Loucy (cell line): ENCODE measurements around the gene HOXA7.

Experiments used
- H2AFZ ChIP-seq: fragments of 200-600 bp; sonication (generic); 2 replicates; pipeline ENCODE4 v1.6.0; 2016; ENCODE audit warnings: antibody characterized with exemption, mild to moderate bottlenecking, low read length, moderate library complexity
- H3F3A ChIP-seq: fragments of 200-600 bp; 2 replicates; pipeline ENCODE4 v1.6.0; 2016; ENCODE audit warnings: antibody characterized with exemption, low read depth, mild to moderate bottlenecking
- H3K27me3 ChIP-seq: fragments of 200-600 bp; sonication (generic); 2 replicates; pipeline ENCODE4 v1.6.1; 2014; ENCODE audit warnings: low read length, mild to moderate bottlenecking; ENCODE audit not compliant: insufficient read depth, poor library complexity, severe bottlenecking
- H3K36me3 ChIP-seq: fragments of 200-600 bp; sonication (generic); 2 replicates; pipeline ENCODE4 v1.6.1; 2016; ENCODE audit warnings: low read length; ENCODE audit not compliant: insufficient read depth
- H3K4me1 ChIP-seq: fragments of 200-600 bp; sonication (generic); 2 replicates; pipeline ENCODE4 v1.5.1; 2014; ENCODE audit warnings: low read length, mild to moderate bottlenecking; ENCODE audit not compliant: insufficient read depth, poor library complexity, severe bottlenecking
- H3K4me2 ChIP-seq: fragments of 200-600 bp; sonication (generic); 2 replicates; pipeline ENCODE4 v1.6.0; 2014; ENCODE audit warnings: antibody characterized with exemption, low read length, low read depth, mild to moderate bottlenecking; ENCODE audit not compliant: poor library complexity, severe bottlenecking
- H3K4me3 ChIP-seq: fragments of 200-600 bp; sonication (generic); 2 replicates; pipeline ENCODE4 v1.5.1; 2014; ENCODE audit warnings: low read length, mild to moderate bottlenecking, mixed read lengths; ENCODE audit not compliant: poor library complexity, severe bottlenecking
- H3K79me2 ChIP-seq: fragments of 200-600 bp; sonication (generic); 2 replicates; pipeline ENCODE4 v1.6.1; 2014; ENCODE audit warnings: low read length; ENCODE audit not compliant: insufficient read depth
- H3K9ac ChIP-seq: fragments of 200-600 bp; sonication (generic); 2 replicates; pipeline ENCODE4 v1.6.0; 2014; ENCODE audit warnings: mild to moderate bottlenecking, low read depth, low read length, moderate library complexity; ENCODE audit not compliant: poor library complexity, severe bottlenecking
- H3K9me2 ChIP-seq: fragments of 200-600 bp; sonication (generic); replicated peaks from 2 replicates; pipeline ENCODE4 v1.6.1; 2016; ENCODE audit warnings: low read depth, low read length, mixed read lengths
- H3K9me3 ChIP-seq: fragments of 200-600 bp; sonication (generic); 2 replicates; pipeline ENCODE4 v1.6.1; 2014; ENCODE audit warnings: mild to moderate bottlenecking, antibody characterized with exemption, low read length, low read depth; ENCODE audit not compliant: insufficient read depth
- H4K20me1 ChIP-seq: fragments of 200-600 bp; sonication (generic); 2 replicates; pipeline ENCODE4 v1.6.0; 2014; ENCODE audit warnings: antibody characterized with exemption, low read length, mild to moderate bottlenecking; ENCODE audit not compliant: insufficient read depth, poor library complexity, severe bottlenecking
- EZH2phosphoT487 ChIP-seq: fragments of 200-600 bp; IDR thresholded peaks from 2 replicates; pipeline ENCODE4 v1.6.1; 2018; ENCODE audit warnings: antibody characterized with exemption, mild to moderate bottlenecking, moderate library complexity, borderline replicate concordance
- TF ChIP-seq, protein P1 (sequence below): fragments of 200-600 bp; sonication (generic); conservative IDR thresholded peaks from 2 replicates; pipeline ENCODE4 v1.5.1; 2014; ENCODE audit warnings: mild to moderate bottlenecking, antibody characterized with exemption, low read length

HOXA7 gene

DNA sequence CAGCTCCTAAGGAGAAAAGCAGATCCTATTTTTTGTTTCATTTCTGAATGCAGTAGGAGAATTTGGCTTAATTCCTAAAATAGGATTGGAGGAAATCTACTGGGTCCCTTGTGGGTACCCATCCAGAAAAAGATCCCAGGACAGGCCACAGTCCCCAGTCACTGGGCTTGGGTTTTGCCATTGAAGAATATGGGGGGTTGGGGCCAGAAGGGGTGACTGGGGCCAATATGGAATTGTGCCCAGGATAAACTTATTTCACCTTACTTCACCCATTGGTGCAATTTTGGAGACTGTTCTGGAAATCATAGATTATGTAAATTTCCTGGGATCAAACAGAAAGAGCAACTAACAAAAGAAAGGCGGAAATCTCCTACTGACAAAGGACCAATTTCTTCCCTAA, 18.0 kb downstream of the HOXA7 start:
- Histone ChIP-seq H3K9me3 (no peaks in the 10 kb centered on the region), H3K27me3 (no peaks in the 10 kb centered on the region), H3K9ac (peak overlapping the region; percentile 68), H3K4me2 (peak overlapping the region; percentile 91), H3K4me3 (peak overlapping the region; percentile 94), H3K4me1 (peaks cover 80% of the 10 kb centered on the region), H3F3A (peaks cover 4% of the 10 kb centered on the region), H2AFZ (no peak overlapping the region), H3K79me2 (peaks cover 100% of the 10 kb centered on the region), H4K20me1 (peaks cover 95% of the 10 kb centered on the region), H3K9me2 (no peaks in the 10 kb centered on the region), H3K36me3 (peaks cover 59% of the 10 kb centered on the region)
- TF ChIP-seq, protein P1, sequence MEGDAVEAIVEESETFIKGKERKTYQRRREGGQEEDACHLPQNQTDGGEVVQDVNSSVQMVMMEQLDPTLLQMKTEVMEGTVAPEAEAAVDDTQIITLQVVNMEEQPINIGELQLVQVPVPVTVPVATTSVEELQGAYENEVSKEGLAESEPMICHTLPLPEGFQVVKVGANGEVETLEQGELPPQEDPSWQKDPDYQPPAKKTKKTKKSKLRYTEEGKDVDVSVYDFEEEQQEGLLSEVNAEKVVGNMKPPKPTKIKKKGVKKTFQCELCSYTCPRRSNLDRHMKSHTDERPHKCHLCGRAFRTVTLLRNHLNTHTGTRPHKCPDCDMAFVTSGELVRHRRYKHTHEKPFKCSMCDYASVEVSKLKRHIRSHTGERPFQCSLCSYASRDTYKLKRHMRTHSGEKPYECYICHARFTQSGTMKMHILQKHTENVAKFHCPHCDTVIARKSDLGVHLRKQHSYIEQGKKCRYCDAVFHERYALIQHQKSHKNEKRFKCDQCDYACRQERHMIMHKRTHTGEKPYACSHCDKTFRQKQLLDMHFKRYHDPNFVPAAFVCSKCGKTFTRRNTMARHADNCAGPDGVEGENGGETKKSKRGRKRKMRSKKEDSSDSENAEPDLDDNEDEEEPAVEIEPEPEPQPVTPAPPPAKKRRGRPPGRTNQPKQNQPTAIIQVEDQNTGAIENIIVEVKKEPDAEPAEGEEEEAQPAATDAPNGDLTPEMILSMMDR = no peak
- no peak for TF ChIP-seq EZH2phosphoT487

DNA sequence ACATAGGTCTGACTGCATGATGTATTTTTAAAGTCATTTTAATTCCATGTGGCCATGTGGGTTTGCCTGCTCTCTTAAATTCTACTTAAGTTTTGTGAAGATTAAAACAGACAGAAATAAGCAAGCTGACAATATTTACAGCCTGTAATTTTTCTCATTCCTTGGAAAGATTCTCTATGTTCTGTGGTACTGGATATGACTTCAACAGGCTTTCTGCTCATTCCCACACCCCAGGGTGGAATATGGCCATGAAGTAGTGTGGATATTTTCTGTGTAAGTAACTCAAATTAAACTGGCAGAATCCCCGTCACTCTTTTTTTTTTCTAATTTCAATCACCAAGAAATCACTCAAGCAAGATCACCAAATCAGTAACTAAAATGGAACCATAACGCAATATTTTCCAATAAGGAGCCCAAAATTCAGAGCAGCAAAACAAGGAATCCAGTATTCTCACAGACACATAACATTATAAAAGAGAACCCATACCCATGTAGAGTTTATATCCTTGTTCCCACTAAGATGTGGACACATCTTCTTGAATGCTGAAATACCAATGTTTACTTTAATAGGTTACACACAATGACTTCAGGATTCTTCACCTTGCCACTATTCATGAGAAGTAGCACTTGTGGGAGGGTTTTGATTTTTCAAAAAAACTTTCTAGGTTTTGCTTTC, 18.7 kb downstream of the HOXA7 start:
- H4K20me1 ChIP-seq = peaks cover 95% of the 10 kb centered on the region
- H3K9me2 ChIP-seq = no peaks in the 10 kb centered on the region
- H3K4me1 ChIP-seq = peaks cover 83% of the 10 kb centered on the region
- H3K4me3 ChIP-seq = peak overlapping the region; percentile 94
- no peak overlapping the region for H2AFZ ChIP-seq
- TF ChIP-seq EZH2phosphoT487 = no peak
- TF ChIP-seq, protein P1 = no peak
- H3K36me3 ChIP-seq = peaks cover 59% of the 10 kb centered on the region
- H3F3A ChIP-seq = peaks cover 4% of the 10 kb centered on the region
- peak overlapping the region; percentile 91 for H3K4me2 ChIP-seq
- peak overlapping the region; percentile 68 for H3K9ac ChIP-seq
- H3K27me3 ChIP-seq = no peaks in the 10 kb centered on the region
- H3K79me2 ChIP-seq = peaks cover 100% of the 10 kb centered on the region
- H3K9me3 ChIP-seq = no peaks in the 10 kb centered on the region

DNA sequence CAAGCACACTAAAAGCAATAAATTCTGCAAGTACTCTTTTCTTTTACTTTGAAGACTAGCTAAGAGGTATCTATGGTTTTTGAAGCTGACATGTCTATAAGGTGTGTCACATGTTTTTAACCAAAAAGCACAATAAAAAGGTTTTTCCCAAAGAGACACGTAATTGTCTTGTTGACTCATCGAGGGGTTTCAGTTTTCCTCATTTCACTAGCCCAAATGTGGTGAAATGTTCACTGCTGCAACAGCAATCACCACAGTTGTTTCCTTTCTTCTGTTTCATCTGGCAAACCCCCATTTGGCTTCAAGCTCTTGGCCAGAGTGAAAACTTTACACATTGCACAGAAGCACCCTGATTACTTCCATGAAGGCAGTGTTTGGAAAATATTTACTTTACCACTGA, 22.1 kb downstream of the HOXA7 start:
- Histone ChIP-seq H2AFZ (no peak overlapping the region), H3K79me2 (peaks cover 98% of the 10 kb centered on the region), H3K9me3 (no peaks in the 10 kb centered on the region), H3K27me3 (no peaks in the 10 kb centered on the region), H3F3A (no peaks in the 10 kb centered on the region), H3K4me3 (peak overlapping the region; percentile 4), H3K9ac (no peak overlapping the region), H3K9me2 (no peaks in the 10 kb centered on the region), H3K36me3 (peaks cover 49% of the 10 kb centered on the region), H3K4me1 (peaks cover 60% of the 10 kb centered on the region), H3K4me2 (peak overlapping the region; percentile 91), H4K20me1 (peaks cover 94% of the 10 kb centered on the region)
- TF ChIP-seq, protein P1 = no peak
- TF ChIP-seq EZH2phosphoT487 = no peak
